Measurements from ENCODE around the gene PAK1.

DNA sequence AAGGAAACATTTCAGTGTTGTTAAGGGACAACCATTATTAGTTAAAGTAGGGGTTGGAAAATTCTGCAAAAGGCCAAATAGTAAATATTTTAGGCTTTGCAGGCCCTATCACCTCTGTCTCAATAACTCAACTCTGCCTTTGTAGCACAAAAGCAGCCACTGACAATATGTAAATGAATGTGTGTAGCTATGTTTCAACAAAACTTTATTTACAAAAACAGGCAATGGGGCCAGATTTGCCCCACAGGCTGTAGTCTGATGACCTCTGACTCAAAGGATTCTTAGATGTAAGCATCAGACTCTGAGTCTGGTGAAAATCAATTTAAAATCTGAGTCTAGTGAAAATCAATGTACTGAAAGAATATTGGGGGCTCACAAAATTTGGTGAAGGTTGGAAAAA, 50.3 kb downstream of the PAK1 start:
- TF ChIP-seq, protein P1, sequence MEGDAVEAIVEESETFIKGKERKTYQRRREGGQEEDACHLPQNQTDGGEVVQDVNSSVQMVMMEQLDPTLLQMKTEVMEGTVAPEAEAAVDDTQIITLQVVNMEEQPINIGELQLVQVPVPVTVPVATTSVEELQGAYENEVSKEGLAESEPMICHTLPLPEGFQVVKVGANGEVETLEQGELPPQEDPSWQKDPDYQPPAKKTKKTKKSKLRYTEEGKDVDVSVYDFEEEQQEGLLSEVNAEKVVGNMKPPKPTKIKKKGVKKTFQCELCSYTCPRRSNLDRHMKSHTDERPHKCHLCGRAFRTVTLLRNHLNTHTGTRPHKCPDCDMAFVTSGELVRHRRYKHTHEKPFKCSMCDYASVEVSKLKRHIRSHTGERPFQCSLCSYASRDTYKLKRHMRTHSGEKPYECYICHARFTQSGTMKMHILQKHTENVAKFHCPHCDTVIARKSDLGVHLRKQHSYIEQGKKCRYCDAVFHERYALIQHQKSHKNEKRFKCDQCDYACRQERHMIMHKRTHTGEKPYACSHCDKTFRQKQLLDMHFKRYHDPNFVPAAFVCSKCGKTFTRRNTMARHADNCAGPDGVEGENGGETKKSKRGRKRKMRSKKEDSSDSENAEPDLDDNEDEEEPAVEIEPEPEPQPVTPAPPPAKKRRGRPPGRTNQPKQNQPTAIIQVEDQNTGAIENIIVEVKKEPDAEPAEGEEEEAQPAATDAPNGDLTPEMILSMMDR (IDR thresholded peaks at IDR 0.05), result no peak
- TF ChIP-seq POLR2A (IDR thresholded peaks at IDR 0.05), result no peak
